GM23338 (cell line): ENCODE results near the gene NIPBL. TPM values are rescaled to one million over a fixed set of nuclear protein-coding genes. Genes with fewer than 3 reads are reported as not detected.

Experiments used
- ATAC-seq: fragments of 200-7000 bp; cut with Tn5 transposase; 3 replicates; pipeline ENCODE4 v1.9.1; 2020
- DNase-seq: peaks from one replicate; pipeline ENCODE4 v3.0.0-alpha.2; 2015; ENCODE audit warnings: low spot score
- H2AFZ ChIP-seq: fragments of 200-600 bp; sonication (generic); 2 replicates; pipeline ENCODE4 v1.8.0; 2016; ENCODE audit warnings: antibody characterized with exemption, mild to moderate bottlenecking, moderate library complexity
- H3F3A ChIP-seq: fragments of 200-600 bp; sonication (generic); replicated peaks from 2 replicates; pipeline ENCODE4 v1.8.0; 2017; ENCODE audit warnings: antibody characterized with exemption, mixed run types, low read depth
- H3K27ac ChIP-seq: fragments of 200-600 bp; sonication (generic); 2 replicates; pipeline ENCODE4 v1.6.1; 2016; ENCODE audit warnings: low read depth
- H3K27me3 ChIP-seq: fragments of 200-600 bp; sonication (generic); 2 replicates; pipeline ENCODE4 v1.8.0; 2016; ENCODE audit warnings: mild to moderate bottlenecking, mixed run types, moderate library complexity; ENCODE audit not compliant: insufficient read depth
- H3K36me3 ChIP-seq: fragments of 200-600 bp; sonication (generic); 2 replicates; pipeline ENCODE4 v1.8.0; 2016; ENCODE audit warnings: mild to moderate bottlenecking; ENCODE audit not compliant: insufficient read depth
- H3K4me1 ChIP-seq: fragments of 200-600 bp; sonication (generic); 2 replicates; pipeline ENCODE4 v1.8.0; 2016; ENCODE audit warnings: mild to moderate bottlenecking, moderate library complexity; ENCODE audit not compliant: insufficient read depth
- H3K4me2 ChIP-seq: fragments of 200-600 bp; sonication (generic); 2 replicates; pipeline ENCODE4 v1.7.1; 2017; ENCODE audit warnings: mixed run types
- H3K4me3 ChIP-seq: fragments of 200-600 bp; sonication (generic); 2 replicates; pipeline ENCODE4 v1.6.1; 2016; ENCODE audit warnings: mixed run types
- H3K79me2 ChIP-seq: fragments of 200-600 bp; sonication (generic); replicated peaks from 2 replicates; pipeline ENCODE4 v1.8.0; 2017; ENCODE audit warnings: mild to moderate bottlenecking; ENCODE audit not compliant: insufficient read depth
- H3K9me2 ChIP-seq: fragments of 200-600 bp; sonication (generic); 2 replicates; pipeline ENCODE4 v1.8.0; 2017; ENCODE audit not compliant: insufficient read depth
- H4K20me1 ChIP-seq: fragments of 200-600 bp; sonication (generic); replicated peaks from 2 replicates; pipeline ENCODE4 v1.8.0; 2017; ENCODE audit warnings: mild to moderate bottlenecking; ENCODE audit not compliant: insufficient read depth
- H3K27ac Mint-ChIP-seq: 2 replicates; pipeline ENCODE4 v1.8.0; 2020; ENCODE audit warnings: inconsistent platforms, mild to moderate bottlenecking, moderate library complexity, mixed read lengths
- H3K27me3 Mint-ChIP-seq: 3 replicates; pipeline ENCODE4 v1.8.0; 2022; ENCODE audit warnings: low read depth, mild to moderate bottlenecking, moderate library complexity, mixed read lengths, inconsistent platforms; ENCODE audit not compliant: insufficient read depth, poor library complexity
- H3K36me3 Mint-ChIP-seq: 3 replicates; pipeline ENCODE4 v1.8.0; 2021; ENCODE audit warnings: low read depth, mild to moderate bottlenecking, inconsistent platforms, moderate library complexity, mixed read lengths
- H3K4me1 Mint-ChIP-seq: 3 replicates; pipeline ENCODE4 v1.8.0; 2020; ENCODE audit warnings: mild to moderate bottlenecking, inconsistent platforms, mixed read lengths
- H3K4me3 Mint-ChIP-seq: 3 replicates; pipeline ENCODE4 v1.8.0; 2021; ENCODE audit warnings: moderate library complexity, mild to moderate bottlenecking, inconsistent platforms, mixed read lengths
- H3K9me3 Mint-ChIP-seq: 3 replicates; pipeline ENCODE4 v1.8.0; 2020; ENCODE audit warnings: moderate library complexity, mild to moderate bottlenecking, inconsistent platforms, mixed read lengths
- CREB1 ChIP-seq: fragments of 250-450 bp; sonication (Bioruptor Pico); IDR thresholded peaks from 2 replicates; pipeline ENCODE4 v1.5.0; 2020; ENCODE audit warnings: low read depth, mild to moderate bottlenecking, moderate library complexity
- EZH2 ChIP-seq: fragments of 200-600 bp; sonication (generic); IDR thresholded peaks from one replicate; pipeline ENCODE4 v1.8.0; 2017; ENCODE audit warnings: antibody characterized with exemption, mild to moderate bottlenecking, low read depth; ENCODE audit not compliant: unreplicated experiment
- EZH2phosphoT487 ChIP-seq: fragments of 200-600 bp; sonication (generic); IDR thresholded peaks from one replicate; pipeline ENCODE4 v1.8.1; 2018; ENCODE audit warnings: antibody characterized with exemption; ENCODE audit not compliant: unreplicated experiment
- NANOG ChIP-seq: IDR thresholded peaks from 2 replicates; pipeline ENCODE4 v1.6.1; 2016; ENCODE audit warnings: antibody characterized with exemption, borderline replicate concordance
- STAT1 ChIP-seq: IDR thresholded peaks from one replicate; pipeline ENCODE4 v1.6.1; 2016; ENCODE audit warnings: antibody characterized with exemption; ENCODE audit not compliant: unreplicated experiment
- ZNF114 ChIP-seq: fragments of 250-450 bp; sonication (Bioruptor Pico); IDR thresholded peaks from 2 replicates; pipeline ENCODE4 v1.5.0; 2020; ENCODE audit warnings: mild to moderate bottlenecking, moderate library complexity
- ZNF462 ChIP-seq: fragments of 250-450 bp; sonication (Bioruptor Pico); IDR thresholded peaks from 2 replicates; pipeline ENCODE4 v1.5.0; 2020; ENCODE audit warnings: mild to moderate bottlenecking, moderate library complexity
- polyA plus RNA-seq: library from polyadenylated mRNA; unstranded; fragments of >200 nt; fragmentation: Nextera tagmentation; extraction: Ambion mirVana; gene quantifications from 2 replicates; pipeline ENCODE4 v1.2.1, GENCODE V29; 2016
- total RNA-seq: library from RNA; depleted of rRNA; stranded (reverse); fragments of >200 nt; shearing (Covaris generic); gene quantifications from 2 replicates; pipeline ENCODE4 v1.2.3, GENCODE V29; 2014
- TF ChIP-seq, protein P1 (sequence below): IDR thresholded peaks from one replicate; pipeline ENCODE4 v1.6.1; 2018; ENCODE audit warnings: antibody characterized with exemption; ENCODE audit not compliant: unreplicated experiment
- TF ChIP-seq, protein P2 (sequence below), 2 experiments: fragments of 200-600 bp in 1 of 2; sonication (generic) in 1 of 2; conservative IDR thresholded peaks; 2 replicates each; pipeline versions ENCODE4 v1.5.1 to v1.6.1; 2016 to 2017; ENCODE audit warnings: antibody characterized with exemption in 2 of 2, low read depth in 2 of 2, mild to moderate bottlenecking in 2 of 2, moderate library complexity in 1 of 2

The NIPBL gene
- total and polyA plus RNA-seq, 2 experiments from 2014 or later, result 44.2 to 51.4 TPM

DNA sequence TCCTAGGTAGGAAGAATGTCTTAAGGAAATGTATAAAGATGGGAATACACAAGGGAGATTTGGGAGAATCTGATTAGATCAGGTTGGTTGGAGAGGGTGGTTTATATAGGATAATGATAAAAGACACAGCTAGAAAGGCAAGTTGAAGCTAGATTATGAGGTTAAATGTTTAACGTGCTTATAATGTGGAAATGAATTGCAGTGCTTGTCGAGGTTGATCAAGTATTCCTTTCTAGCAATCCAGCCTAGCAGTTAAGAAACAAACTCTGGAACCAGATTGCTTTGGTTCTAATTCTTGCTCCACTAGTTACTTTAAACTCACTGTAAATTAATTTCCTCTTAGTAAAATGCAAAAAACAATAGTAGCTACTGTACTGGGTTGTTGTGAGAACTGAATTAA lies 76.5 kb downstream of the NIPBL start (continued):
- TF ChIP-seq, protein P1, sequence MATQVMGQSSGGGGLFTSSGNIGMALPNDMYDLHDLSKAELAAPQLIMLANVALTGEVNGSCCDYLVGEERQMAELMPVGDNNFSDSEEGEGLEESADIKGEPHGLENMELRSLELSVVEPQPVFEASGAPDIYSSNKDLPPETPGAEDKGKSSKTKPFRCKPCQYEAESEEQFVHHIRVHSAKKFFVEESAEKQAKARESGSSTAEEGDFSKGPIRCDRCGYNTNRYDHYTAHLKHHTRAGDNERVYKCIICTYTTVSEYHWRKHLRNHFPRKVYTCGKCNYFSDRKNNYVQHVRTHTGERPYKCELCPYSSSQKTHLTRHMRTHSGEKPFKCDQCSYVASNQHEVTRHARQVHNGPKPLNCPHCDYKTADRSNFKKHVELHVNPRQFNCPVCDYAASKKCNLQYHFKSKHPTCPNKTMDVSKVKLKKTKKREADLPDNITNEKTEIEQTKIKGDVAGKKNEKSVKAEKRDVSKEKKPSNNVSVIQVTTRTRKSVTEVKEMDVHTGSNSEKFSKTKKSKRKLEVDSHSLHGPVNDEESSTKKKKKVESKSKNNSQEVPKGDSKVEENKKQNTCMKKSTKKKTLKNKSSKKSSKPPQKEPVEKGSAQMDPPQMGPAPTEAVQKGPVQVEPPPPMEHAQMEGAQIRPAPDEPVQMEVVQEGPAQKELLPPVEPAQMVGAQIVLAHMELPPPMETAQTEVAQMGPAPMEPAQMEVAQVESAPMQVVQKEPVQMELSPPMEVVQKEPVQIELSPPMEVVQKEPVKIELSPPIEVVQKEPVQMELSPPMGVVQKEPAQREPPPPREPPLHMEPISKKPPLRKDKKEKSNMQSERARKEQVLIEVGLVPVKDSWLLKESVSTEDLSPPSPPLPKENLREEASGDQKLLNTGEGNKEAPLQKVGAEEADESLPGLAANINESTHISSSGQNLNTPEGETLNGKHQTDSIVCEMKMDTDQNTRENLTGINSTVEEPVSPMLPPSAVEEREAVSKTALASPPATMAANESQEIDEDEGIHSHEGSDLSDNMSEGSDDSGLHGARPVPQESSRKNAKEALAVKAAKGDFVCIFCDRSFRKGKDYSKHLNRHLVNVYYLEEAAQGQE, result no peak
- TF ChIP-seq CREB1 (no peak), NANOG (no peak)

- Histone ChIP-seq H3F3A (no peaks in the 10 kb centered on the region), H3K4me1 (no peaks in the 10 kb centered on the region), H2AFZ (no peak overlapping the region), H3K27ac (no peak overlapping the region), H4K20me1 (no peaks in the 10 kb centered on the region), H3K9me2 (no peaks in the 10 kb centered on the region), H3K4me3 (no peak overlapping the region), H3K27me3 (no peaks in the 10 kb centered on the region), H3K79me2 (peaks cover 14% of the 10 kb centered on the region), H3K36me3 (no peaks in the 10 kb centered on the region), H3K4me2 (no peak overlapping the region)
- no peak for ATAC-seq
- no peak overlapping the region for H3K4me3 Mint-ChIP-seq
- DNase-seq, result no peak
- no peaks in the 10 kb centered on the region for H3K4me1 Mint-ChIP-seq
- no peaks in the 10 kb centered on the region for H3K9me3 Mint-ChIP-seq
- peaks cover 9% of the 10 kb centered on the region; the same call in 2 of the 3 replicates for H3K36me3 Mint-ChIP-seq
- H3K27ac Mint-ChIP-seq, result no peak overlapping the region
- peaks cover 2% of the 10 kb centered on the region for H3K27me3 Mint-ChIP-seq
- TF ChIP-seq ZNF462 (CRISPR knock-in tag) (no peak), EZH2 (no peak), STAT1 (no peak), ZNF114 (no peak), NANOG (no peak), EZH2phosphoT487 (no peak), CREB1 (no peak)
- TF ChIP-seq, protein P1, result no peak
- TF ChIP-seq, protein P2, sequence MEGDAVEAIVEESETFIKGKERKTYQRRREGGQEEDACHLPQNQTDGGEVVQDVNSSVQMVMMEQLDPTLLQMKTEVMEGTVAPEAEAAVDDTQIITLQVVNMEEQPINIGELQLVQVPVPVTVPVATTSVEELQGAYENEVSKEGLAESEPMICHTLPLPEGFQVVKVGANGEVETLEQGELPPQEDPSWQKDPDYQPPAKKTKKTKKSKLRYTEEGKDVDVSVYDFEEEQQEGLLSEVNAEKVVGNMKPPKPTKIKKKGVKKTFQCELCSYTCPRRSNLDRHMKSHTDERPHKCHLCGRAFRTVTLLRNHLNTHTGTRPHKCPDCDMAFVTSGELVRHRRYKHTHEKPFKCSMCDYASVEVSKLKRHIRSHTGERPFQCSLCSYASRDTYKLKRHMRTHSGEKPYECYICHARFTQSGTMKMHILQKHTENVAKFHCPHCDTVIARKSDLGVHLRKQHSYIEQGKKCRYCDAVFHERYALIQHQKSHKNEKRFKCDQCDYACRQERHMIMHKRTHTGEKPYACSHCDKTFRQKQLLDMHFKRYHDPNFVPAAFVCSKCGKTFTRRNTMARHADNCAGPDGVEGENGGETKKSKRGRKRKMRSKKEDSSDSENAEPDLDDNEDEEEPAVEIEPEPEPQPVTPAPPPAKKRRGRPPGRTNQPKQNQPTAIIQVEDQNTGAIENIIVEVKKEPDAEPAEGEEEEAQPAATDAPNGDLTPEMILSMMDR (conservative IDR thresholded peaks at IDR 0.05; ENCODE audit: low read depth in 2 of 2), result no peak
These were observed 81.5 kb downstream of the NIPBL start for GRCh38 chr5:36957953-36958537.
